ENCODE measurements around the gene VWA8.
A peak's percentile ranks its signal among the peaks of the same experiment; 100 is the strongest.

Gene VWA8

DNA sequence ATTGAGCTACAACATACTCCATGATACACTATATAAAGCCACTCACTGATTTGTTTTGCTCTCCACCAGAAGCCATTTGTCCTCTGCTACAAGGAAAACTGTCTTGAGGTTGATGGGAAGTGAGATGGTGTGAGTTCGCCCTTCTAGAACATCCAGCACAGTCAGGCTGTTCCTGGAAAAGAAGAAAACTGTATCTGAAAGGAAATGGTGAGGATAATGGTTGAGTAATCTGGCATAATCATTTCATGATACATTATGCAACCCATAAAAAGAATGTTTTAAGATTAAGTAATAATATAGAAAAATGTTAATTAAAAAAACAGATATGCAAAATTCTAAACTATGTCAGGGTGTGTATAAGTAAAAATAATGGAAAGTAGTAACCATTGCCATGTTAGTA lies 269.6 kb downstream of the VWA8 start:
- no peak for DNase-seq (ENCODE audit: low read depth, low spot score)

DNA sequence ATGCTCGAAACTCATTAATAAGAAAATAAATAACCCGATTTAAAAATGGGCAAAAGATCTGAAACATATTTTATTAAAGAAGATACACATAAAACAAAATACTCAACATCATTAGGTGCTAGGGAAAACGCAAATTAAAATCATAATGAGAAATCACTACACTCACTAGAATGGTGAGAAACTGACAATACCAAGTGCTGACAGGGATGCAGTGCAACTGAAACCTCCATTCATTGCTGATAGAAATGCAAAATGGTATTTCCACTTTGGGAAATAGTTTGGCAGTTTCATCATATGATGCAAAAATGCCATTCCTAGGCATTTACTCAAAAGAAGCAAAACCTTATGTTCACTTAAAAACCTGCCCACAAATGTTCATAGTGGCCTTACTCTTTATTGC lies 278.1 kb downstream of the VWA8 start:
- DNase-seq (ENCODE audit: low read depth, low spot score), result no peak

DNA sequence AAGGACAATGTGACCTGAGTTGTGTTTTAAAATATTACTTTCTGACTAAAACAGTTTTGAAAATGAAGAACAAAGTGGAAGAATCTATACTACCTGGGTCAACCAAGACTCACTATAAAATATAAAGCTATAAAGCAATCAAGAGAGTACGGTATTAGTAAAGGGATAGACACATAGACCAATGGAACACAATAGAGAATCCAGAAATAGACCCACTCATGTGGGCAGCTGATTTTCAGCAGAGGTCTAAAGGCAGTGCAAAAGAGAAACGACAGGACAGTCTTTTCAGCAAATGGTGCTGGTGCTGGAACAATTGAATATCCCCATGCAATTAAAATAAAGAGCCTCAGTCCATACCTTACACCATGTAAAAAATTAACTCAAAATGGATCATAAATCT lies 278.9 kb downstream of the VWA8 start:
- no peak for DNase-seq (ENCODE audit: low read depth, low spot score)

DNA sequence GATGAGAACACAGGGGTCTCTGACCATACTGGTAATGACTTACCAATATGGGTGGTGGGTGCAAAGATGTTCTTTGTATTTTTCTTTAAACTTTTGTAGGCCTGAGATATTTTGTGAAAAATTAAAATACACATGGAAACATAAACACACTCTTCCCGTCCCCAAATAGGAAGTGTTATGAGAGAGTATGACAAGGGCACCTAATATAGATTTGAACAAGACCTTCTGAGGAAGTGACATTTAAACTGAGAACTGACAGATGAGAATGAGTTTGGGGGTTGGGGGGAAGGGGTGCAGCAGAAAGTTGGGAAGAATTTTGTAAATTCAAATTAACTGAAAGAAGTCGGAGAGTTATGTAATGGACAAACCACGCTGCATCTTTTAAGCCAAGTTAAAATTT lies 279.3 kb downstream of the VWA8 start:
- DNase-seq (ENCODE audit: low read depth, low spot score), result no peak

DNA sequence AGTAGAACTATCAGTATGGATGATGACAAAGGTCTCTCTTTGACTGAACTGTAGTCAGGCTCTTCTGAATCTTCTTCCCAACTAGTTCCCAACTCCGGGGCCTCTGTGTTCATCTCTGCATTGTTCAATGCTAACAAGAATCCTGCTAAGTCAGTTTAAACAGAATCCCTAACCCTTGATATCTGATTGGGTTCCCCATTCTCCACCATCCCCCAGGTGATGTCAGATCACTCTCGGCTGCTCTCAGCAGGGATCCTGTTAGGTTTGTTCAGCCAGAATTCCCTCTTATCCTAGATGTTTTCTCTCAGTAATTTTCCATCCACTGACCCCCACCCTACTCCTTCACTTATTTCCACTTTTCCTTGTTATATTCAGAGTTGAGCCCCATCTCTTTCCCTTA lies 280.0 kb downstream of the VWA8 start:
- DNase-seq (ENCODE audit: low read depth, low spot score), result no peak

DNA sequence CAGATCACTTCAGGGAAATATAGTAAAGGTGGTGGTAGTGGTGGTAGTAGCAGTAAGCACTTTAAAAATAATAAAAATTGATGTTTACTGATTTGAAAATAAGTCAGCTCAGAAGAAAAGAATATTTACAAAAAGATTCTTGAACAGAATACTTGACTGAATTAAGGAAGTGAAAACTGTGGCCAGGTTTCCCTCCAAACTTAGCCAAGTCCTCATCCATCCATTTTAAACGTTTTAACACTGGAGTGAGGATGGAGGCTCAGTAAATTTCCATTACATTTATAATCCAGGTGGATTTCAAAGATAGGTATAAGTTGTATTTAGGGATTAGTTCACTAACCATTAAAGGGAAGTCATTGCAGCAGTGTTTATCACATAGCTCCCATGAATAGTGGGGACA lies 282.1 kb downstream of the VWA8 start:
- no peak for DNase-seq (ENCODE audit: low read depth, low spot score)

DNA sequence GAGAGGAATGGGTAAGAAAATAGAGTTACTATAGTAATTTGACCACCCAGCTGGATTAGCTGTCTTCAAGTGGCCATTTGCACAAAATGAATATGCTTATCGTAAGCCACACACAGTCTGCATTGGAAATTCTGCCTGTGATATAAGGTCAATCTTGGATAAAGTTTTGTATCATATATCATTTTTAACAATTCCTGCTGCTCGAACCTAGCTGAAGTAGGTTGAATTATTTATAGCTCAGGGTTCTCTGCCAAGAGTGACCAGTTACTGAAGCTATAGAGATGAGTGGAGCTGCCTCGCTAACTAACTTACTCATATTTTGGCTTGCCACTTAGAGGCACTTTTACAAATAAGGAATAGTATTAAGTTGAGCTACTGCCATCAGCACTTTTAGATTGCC lies 282.7 kb downstream of the VWA8 start:
- no peak for DNase-seq (ENCODE audit: low read depth, low spot score)

DNA sequence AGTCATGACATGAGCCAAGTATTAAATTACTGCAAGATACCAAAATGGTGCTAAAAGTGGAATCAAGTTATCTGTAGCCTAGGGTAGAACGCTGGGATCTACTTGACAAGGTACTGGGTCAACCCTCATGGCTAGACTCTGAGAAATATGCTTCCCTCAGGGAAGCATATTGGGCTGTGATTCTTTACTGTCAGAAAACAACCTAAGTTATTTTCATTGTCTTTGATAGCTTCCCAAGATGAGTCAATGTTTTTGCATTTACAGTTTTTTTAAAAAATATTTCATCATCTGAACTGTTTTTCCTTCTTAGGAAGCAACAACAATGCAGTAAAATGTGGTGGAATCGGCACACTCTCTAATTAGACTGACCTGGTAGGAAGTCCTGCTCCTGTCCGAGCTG lies 285.6 kb downstream of the VWA8 start:
- DNase-seq (ENCODE audit: low read depth, low spot score), result no peak

DNA sequence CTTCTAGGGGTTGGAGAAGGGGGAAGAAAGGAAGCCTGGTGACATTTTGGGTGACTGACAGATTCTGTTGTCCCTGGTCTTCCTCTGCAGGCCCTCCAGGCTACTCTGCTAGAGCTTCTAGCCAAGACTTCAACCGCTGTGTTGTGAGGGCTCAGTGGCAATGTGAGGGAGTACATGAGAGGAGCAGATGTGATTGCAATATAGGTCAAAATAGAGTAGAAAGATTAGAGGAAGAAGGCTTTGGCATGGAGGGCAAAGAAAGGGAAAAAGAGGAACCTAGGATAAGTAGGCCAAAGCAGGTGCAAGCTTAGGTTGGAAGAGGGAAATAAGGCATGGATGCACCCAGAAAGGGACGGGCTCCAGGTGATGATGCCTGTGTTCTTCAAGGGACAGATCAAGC lies 286.7 kb downstream of the VWA8 start:
- DNase-seq (ENCODE audit: low read depth, low spot score), result no peak

DNA sequence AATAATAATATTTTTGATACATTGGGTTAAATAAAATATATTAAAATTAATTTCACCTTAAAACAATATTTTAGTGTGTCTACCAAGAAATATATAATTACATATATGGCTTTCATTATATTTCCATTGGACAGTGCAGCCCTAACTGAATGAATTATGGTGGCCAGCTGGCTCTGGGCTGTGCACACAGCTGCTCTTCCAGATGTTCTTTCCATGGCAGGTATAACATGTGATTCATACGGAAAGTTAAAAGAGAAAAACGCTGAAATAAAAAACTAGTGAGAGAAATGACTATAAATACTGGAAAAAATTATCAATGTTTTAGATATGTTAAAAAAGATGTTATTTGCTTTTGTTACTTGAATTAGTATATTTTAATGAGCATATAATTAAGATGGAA lies 287.3 kb downstream of the VWA8 start:
- no peak for DNase-seq (ENCODE audit: low read depth, low spot score)

DNA sequence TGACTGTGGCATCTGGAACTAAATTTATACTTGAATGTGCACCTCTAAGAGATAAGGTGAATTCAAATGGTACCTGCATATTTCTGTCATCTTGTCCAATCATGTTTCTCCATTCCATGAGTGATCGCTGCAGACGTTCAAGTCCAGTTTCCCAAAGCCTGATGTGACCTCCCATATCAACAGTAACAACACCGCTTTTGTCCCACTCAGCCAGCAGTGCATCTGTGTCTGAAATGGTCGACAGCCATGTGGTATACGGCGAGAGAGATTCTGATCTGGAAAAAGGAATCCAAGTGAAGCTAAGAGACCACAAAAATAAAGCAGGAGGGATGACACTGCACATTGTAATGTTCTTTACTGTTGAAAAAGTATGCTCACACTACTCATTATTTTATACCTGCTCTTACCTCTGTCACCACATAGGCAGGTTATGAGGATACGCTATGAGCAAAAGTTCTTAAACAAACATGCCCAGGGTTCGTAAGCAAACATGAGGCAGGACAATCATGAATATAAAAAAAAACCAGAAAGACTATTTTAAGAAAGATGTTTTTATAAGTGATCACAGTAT lies 290.0 kb downstream of the VWA8 start:
- no peak for DNase-seq (ENCODE audit: low read depth, low spot score)

DNA sequence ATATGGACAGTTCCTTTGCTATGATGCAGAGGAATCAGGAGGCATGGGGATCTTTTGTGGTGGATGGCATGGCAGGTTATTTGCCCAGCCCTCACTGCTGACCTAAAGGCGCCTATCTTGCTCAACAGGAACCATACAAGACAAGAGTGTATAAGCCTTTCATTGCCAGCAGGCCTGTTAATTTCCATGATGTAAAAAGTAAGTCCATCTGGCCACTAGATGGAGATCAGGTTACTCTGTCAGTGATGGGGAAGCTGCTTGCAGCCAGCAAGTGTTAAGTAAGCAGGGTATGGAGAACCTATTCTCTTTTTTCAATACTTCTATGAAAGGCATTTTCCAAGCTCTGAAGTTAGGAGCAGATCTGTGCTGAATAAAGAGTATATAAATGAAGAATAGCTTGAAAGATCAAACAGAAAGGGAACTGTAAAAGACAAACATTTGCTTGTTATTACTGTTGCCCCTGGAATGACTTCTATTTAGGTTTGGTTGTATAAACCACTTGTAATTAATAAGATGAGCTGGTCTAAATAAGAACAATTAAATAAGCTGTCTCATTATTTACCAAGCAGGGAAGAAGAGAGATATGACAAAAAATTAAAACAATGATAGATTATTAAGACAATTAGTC lies 292.7 kb downstream of the VWA8 start:
- DNase-seq (ENCODE audit: low read depth, low spot score), result no peak

DNA sequence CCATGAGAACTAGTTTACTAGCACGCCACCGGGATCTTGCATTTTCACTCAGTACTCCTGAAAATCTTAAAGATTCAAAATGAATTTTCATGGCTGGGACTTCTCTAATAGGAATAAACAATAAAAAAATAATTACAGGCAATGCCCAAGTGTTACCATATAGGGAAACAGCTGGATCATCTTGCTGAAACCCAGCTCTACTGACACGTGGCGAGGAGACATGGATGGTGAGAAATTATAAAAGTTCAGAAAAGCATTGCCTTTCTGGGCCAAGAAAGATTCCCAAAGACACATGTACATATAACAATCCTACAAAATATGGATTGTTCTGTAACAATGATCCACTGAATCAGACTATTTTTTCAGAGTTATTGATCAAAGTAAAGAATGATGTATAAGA lies 294.3 kb downstream of the VWA8 start:
- DNase-seq (ENCODE audit: low read depth, low spot score), result no peak

DNA sequence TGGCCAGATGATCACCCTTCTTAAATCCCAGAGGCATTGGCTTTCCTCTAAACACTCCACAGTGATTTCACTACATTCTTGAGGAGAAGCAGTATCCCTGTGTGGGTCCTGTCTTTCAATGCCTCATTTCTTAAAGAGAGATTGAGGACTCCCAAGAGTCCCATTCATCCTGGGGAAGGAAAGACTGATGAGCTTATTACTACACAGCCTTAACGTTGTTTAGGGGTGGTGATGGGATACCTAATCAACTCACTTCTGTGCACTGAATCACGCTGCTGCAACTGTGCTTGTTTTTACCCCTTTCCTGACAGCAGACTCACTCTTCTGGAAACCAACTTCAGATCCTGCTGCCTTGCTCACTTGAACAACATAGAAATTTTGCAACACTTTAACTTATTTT lies 300.5 kb downstream of the VWA8 start:
- no peak for DNase-seq (ENCODE audit: low read depth, low spot score)

DNA sequence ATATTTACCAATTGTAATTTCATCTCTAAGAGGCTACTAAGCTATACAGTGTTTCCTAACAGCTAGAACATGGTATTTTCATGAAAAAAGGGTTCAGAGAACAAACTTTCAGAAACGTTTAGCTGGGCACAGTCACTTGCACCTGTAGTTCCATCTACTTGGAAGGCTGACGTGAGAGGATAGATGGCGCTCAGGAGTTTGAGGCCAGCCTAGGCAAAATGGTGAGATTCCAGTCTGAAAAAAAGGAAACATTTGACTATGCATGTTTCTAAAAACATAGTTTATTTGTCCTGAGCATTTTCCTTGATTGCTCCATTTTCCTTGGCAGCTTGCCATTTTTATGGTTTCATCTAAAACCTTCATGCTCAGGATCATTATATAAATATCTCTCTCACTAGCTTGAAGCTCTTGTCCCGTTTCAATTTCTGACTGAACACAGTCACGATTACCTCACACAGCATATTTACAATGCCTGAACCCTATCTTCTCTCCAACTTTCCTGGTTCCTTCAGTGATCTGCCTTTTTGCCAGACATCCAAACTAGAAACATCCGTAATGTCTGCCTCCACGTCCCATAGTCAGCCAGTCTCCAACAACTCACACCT lies 302.8 kb downstream of the VWA8 start:
- no peak for DNase-seq (ENCODE audit: low read depth, low spot score)

DNA sequence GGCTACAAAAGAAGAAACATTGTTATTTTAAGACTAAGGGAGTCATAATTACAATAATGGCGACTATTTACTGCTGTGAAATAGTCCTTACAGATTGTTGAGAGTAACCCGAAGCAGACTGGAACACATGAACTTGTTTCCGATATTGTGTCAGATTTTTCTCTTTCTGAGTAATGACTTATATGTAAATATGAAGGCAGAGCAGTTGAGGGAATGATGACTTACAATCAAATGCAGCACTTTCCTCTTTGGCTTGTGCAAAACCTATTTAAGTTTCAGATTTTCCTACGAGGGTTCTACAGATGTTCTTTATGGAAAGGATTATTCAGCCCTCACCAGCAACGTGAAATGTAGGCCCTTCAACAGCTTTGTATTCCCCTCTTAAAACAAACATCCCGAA lies 304.9 kb downstream of the VWA8 start:
- no peak for DNase-seq (ENCODE audit: low read depth, low spot score)

DNA sequence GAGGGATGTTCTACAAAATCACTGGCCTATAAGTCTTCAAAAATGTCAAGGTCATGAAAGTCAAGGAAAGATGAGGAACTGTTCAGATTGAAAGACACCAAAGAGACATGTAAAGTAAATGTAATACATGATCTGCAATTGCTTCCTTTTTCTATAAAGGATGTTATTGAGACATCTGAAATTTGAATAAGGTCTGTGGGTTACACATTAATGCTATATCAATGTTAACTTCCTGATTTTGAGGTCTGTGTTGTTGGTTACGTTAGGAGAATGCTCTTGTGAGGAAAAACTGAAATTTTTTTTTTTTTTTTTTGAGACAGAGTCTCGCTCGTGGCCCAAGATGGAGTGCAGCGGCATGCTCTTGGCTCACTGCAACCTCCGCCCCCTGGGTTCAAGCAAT lies 306.1 kb downstream of the VWA8 start:
- DNase-seq (ENCODE audit: low read depth, low spot score), result no peak

DNA sequence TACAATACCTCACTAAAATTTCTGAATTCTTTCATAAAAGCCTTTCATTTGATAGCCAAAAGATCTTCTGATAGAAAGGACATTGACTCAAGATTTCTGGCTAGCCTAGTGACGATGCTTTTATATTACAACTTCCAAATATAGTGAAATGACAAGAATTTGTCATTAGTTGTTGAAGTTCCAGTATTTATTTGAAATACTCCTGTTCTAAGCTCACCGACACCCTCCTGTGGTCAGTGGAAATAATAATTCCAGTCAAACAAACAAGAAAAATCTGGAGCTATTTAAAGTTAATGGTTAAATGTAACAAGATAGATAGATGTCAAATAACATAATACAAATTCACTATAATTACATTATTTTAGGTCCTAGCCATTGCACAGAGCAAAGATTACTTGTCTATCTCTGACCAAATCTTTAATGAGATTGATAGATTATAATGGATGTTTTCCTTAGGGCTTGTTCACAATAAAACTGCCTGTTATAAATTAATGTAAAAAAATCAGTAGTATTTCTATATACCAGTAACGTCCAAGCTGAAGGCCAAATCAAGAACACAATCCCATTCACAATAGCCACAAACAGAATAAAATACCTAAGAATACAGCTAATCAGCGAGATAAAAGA lies 308.1 kb downstream of the VWA8 start:
- peak; percentile 9 for DNase-seq (ENCODE audit: low read depth, low spot score)

DNA sequence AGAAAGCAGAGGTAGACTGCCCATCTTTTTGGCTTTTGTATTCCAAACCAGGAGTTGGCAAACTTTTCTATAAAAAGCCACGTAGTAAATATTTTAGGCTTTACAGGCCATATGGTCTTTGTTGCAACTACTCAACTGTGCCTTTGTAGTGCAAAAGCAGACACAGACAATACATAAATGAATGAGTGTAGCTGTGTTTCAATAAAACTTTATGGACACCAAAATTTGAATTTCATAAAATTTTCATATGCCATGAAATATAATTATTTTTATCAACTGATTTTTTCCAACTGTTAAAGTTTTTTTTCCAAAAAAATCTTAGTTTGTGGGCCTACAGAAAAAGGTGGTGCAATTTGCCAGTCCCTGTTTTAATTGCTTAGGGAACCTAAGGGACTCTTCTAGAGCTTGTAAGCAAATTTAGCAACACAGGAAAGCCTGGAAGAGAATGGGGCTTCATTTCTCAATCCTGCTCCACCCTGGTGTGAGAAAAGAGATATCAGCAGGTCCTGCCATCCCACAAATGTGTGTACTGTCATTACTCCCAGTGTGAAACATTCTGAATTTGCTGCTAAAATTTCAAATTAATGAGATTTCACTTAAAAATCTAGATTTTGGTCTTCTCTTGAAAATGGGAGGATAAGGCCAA lies 309.4 kb downstream of the VWA8 start:
- DNase-seq (ENCODE audit: low read depth, low spot score), result no peak

DNA sequence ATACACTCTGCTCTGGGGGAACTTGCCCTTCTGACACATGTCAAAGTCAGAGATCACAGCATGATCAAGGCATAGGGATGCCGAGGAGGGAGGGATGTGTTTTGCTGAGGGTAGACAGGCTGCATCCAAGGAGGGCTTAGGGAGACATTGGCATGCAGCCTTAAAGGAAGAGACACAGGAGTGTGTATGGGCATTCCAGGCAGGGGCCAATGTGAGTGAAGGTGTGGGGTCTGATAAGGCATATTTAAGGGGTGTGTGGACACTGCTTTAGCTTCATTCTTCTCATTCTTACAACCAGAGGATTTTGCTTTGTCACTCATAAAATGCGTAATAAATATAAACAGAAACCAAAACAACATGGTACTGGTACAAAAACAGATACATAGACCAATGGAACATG lies 310.2 kb downstream of the VWA8 start:
- DNase-seq (ENCODE audit: low read depth, low spot score), result no peak

DNA sequence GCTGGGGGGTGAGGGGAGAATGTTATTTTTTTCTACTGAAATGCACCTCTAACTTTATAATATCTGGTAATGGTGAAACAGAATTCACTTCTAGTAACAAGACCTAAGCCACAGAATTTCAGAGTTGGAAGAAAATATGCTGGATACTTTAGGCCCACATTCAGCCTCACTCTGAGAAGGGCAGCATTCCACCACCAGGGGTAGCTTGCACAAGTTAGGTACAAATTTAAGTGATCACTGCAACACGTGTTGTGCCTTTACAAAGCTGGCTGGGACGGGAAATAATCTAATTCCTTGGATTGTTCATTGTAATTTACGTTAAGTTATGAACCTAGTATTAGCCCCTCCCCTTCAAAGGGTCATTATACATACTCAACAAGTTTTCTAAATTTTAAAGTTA lies 311.2 kb downstream of the VWA8 start:
- DNase-seq (ENCODE audit: low read depth, low spot score), result no peak

DNA sequence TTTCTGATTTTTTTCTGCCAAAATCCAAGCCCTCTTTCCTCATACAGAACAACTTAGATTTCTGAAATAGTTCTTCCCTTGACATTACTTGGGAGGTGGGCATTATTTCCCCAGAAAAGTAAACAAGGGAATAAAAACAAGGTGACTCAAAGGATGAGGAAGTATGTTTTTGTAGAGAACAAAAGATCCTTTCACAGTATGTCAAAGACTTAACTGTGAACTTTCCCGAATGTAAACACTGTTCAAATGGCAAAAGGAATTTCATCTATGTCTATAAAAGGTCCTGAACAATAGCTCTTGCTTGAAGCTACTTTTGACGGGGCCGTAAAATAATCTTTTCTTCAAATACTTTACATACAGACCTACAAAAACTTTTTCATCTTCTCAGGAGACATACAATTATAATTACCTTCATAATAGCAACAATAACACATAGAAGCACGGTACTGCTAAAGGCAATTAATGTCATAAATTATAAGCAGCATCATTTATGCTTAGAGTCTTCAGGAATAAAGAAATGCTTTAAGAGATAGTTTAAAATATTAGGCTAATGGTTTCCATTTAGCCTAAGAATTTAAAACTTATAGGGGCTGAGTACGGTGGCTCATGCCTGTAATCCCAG lies 312.5 kb downstream of the VWA8 start:
- DNase-seq (ENCODE audit: low read depth, low spot score), result no peak

Data from activated naive CD8-positive, alpha-beta T cell treated with anti-CD3 and anti-CD28 coated beads, Interleukin-2, amount 50 U/mL, for 16 hours (primary cell).